Measurements from ENCODE around the gene KLF18.

DNA sequence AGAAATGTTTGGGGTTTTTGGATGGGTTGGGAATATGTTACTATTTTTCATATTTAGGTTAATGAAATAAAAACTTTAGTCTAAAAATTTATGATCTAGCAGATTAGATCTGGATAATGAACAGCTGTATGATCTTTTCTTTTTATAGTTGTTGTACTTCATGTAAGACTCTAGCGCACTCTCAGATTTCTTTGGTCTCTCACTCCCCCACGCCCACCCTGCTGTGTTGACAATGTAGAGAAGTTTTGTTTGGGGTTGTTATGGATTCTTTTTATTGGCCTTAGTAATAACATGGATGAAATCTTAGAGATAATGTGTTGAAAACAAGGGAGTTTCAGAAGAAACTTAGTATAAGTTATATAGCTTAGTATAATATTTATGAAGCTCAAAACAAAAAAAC, 5.5 kb downstream of the KLF18 start:
- TF ChIP-seq, protein P1, sequence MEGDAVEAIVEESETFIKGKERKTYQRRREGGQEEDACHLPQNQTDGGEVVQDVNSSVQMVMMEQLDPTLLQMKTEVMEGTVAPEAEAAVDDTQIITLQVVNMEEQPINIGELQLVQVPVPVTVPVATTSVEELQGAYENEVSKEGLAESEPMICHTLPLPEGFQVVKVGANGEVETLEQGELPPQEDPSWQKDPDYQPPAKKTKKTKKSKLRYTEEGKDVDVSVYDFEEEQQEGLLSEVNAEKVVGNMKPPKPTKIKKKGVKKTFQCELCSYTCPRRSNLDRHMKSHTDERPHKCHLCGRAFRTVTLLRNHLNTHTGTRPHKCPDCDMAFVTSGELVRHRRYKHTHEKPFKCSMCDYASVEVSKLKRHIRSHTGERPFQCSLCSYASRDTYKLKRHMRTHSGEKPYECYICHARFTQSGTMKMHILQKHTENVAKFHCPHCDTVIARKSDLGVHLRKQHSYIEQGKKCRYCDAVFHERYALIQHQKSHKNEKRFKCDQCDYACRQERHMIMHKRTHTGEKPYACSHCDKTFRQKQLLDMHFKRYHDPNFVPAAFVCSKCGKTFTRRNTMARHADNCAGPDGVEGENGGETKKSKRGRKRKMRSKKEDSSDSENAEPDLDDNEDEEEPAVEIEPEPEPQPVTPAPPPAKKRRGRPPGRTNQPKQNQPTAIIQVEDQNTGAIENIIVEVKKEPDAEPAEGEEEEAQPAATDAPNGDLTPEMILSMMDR (IDR thresholded peaks at IDR 0.05; ENCODE audit: low read depth, low read length), result no peak
- no peak for TF ChIP-seq EZH2phosphoT487 (IDR thresholded peaks at IDR 0.05; ENCODE audit: low read depth)
